Measurements from ENCODE around the gene ODAD4.

Gene ODAD4

DNA sequence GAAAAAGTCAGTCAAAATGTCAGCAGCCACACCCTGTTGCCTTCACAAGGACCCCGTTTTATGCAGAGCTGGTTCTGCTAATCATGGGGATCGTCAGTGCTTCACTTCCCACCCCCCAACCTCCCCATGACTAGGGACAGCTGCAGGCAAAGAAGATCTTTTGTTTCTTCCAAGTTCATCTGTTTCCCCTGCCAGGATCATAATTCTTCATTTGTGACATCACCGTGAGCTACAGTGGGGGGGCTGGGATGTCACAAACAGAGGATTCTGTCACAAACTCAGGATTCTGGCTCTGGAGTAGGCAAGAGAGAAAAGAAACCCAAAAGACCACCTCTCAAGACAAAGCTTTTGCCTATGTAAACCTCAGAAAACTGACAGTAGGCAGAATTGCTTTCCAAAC is 62.2 kb downstream of the ODAD4 start:
- H3K4me3 ChIP-seq (ENCODE audit: low read depth, low read length) = no peak overlapping the region
- DNase-seq (ENCODE audit: low read depth) = no peak
- TF ChIP-seq MYC (IDR thresholded peaks at IDR 0.05; ENCODE audit: low read depth, low read length) = no peak
- TF ChIP-seq POLR2A (IDR thresholded peaks at IDR 0.05; ENCODE audit: extremely low read depth, insufficient read length) = no peak
- TF ChIP-seq, protein P1, sequence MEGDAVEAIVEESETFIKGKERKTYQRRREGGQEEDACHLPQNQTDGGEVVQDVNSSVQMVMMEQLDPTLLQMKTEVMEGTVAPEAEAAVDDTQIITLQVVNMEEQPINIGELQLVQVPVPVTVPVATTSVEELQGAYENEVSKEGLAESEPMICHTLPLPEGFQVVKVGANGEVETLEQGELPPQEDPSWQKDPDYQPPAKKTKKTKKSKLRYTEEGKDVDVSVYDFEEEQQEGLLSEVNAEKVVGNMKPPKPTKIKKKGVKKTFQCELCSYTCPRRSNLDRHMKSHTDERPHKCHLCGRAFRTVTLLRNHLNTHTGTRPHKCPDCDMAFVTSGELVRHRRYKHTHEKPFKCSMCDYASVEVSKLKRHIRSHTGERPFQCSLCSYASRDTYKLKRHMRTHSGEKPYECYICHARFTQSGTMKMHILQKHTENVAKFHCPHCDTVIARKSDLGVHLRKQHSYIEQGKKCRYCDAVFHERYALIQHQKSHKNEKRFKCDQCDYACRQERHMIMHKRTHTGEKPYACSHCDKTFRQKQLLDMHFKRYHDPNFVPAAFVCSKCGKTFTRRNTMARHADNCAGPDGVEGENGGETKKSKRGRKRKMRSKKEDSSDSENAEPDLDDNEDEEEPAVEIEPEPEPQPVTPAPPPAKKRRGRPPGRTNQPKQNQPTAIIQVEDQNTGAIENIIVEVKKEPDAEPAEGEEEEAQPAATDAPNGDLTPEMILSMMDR (IDR thresholded peaks at IDR 0.05; ENCODE audit: low read depth, low read length) = no peak
- TF ChIP-seq, protein P2, sequence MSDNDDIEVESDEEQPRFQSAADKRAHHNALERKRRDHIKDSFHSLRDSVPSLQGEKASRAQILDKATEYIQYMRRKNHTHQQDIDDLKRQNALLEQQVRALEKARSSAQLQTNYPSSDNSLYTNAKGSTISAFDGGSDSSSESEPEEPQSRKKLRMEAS (IDR thresholded peaks at IDR 0.05; ENCODE audit: low read depth, low read length) = no peak

DNA sequence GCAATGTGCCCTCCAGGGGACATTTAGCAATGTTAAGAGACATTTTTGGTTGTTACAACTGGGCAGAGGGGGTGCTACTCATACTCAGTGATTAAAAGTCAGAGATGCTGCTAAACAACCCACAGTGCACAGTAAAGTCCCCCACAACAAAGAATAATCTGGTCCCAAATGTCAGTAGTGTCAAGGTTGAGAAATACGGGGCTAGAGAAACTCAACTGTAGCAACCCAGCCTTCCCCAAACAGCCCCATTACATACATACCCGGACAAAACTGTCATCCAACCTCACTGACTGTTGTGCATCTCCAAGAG is 66.4 kb downstream of the ODAD4 start:
- no peak overlapping the region for H3K4me3 ChIP-seq (ENCODE audit: low read depth, low read length)
- TF ChIP-seq, protein P1 (IDR thresholded peaks at IDR 0.05; ENCODE audit: low read depth, low read length) = no peak
- TF ChIP-seq, protein P2 (IDR thresholded peaks at IDR 0.05; ENCODE audit: low read depth, low read length) = no peak
- no peak for TF ChIP-seq POLR2A (IDR thresholded peaks at IDR 0.05; ENCODE audit: extremely low read depth, insufficient read length)
- TF ChIP-seq MYC (IDR thresholded peaks at IDR 0.05; ENCODE audit: low read depth, low read length) = no peak
- DNase-seq (ENCODE audit: low read depth) = no peak

DNA sequence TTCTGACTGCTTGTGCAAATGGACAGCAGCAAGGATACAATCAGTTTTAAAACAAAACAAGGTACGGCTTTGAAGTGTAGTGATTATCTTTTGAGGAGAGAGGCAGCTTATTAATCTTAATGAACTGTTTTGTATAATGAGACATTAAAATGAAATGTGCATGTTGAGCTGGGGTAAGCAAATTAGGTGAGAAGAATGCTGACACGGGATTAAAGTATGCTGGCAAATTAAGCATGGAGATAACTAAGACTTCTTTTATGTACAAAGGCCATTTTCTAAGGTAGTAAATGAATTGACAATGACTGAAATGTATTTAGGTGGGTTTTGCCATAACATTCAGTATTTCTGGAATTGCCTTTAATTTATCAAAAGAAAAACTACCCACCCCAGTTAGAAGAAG is 68.1 kb downstream of the ODAD4 start:
- H3K4me3 ChIP-seq (ENCODE audit: low read depth, low read length) = no peak overlapping the region
- TF ChIP-seq, protein P2 (IDR thresholded peaks at IDR 0.05; ENCODE audit: low read depth, low read length) = no peak
- TF ChIP-seq MYC (IDR thresholded peaks at IDR 0.05; ENCODE audit: low read depth, low read length) (no peak), POLR2A (IDR thresholded peaks at IDR 0.05; ENCODE audit: extremely low read depth, insufficient read length) (no peak)
- TF ChIP-seq, protein P1 (IDR thresholded peaks at IDR 0.05; ENCODE audit: low read depth, low read length) = no peak
- no peak for DNase-seq (ENCODE audit: low read depth)

DNA sequence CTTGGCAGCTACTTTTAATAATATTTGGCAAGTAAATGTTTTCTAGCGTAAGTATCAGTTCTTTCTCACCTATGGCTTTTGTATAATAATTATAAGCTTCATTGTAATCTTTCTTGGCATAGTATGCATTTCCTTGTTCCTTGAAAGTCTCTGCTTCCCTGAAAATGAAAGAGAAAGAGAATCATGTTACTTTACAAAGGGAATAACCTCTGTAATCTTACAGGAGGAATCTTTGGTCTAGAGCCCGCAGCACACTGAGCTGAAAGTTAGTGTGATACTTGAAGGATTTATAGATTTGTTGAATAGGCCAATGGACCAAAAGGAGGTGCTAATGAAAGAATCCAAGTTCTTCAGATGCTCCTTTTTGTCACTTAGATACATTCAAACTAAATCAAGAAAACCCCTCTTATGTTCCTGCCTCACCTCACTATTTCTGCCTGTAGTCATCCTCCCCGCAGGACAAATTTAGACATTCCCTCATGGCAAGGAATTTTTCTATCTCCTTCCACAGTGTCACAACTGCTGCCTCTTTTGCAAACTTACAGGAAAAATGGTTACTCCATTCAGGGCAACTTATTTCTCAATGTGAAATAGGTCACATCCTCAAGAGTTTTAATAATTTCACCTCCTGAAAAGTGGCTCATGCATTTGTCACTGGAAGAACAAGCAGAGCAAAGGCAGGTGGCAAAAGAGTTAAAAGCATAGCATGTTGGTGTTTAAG is 70.2 kb downstream of the ODAD4 start:
- DNase-seq (ENCODE audit: low read depth) = no peak
- TF ChIP-seq, protein P1 (IDR thresholded peaks at IDR 0.05; ENCODE audit: low read depth, low read length) = no peak
- TF ChIP-seq POLR2A (IDR thresholded peaks at IDR 0.05; ENCODE audit: extremely low read depth, insufficient read length) (no peak), MYC (IDR thresholded peaks at IDR 0.05; ENCODE audit: low read depth, low read length) (no peak)
- TF ChIP-seq, protein P2 (IDR thresholded peaks at IDR 0.05; ENCODE audit: low read depth, low read length) = no peak
- no peak overlapping the region for H3K4me3 ChIP-seq (ENCODE audit: low read depth, low read length)

DNA sequence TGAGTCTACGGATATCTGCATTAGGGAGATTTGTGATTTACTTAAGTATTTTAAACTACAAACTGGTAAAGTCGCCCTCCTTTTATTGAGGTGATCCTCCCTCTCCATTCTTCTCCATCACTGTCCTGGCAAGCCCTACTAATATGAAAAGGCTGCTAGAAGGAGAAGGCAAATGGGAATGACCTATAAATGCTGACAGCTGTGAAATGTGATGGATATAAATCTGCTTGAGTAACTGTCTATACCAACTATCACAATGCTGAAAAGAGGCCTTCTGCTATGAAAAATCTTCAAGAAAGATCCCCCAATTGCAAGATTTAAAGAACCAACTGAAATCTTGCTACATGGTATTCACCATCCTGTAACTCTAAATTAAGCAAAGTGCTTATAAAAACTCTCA is 71.3 kb downstream of the ODAD4 start:
- TF ChIP-seq, protein P2 (IDR thresholded peaks at IDR 0.05; ENCODE audit: low read depth, low read length) = no peak
- TF ChIP-seq POLR2A (IDR thresholded peaks at IDR 0.05; ENCODE audit: extremely low read depth, insufficient read length) (no peak), MYC (IDR thresholded peaks at IDR 0.05; ENCODE audit: low read depth, low read length) (no peak)
- TF ChIP-seq, protein P1 (IDR thresholded peaks at IDR 0.05; ENCODE audit: low read depth, low read length) = no peak
- H3K4me3 ChIP-seq (ENCODE audit: low read depth, low read length) = no peak overlapping the region
- no peak for DNase-seq (ENCODE audit: low read depth)

Data from NB4 (cell line).